ENCODE results near the gene NCAM1.

Gene NCAM1

DNA sequence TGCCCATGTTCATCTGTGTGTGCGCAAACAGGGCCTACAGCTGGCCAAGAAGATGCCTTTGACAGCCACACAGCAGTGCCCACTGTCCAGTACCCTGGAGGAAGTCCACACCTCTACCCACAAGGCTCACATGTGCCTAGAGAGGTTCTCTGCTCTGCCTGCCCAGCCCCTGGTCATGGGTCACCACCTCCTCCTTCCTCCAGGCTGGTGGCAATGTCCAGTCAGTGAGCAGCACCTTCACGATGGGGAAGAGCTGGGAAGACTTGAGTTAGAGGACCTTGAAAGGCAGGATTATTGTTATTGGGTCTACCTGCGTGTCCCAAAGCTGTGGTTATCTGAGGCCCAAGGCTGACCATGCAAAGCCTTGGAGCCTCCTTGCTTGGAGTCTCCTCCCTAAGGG, 324.8 kb downstream of the NCAM1 start:
- no peaks in the 10 kb centered on the region for H3K27me3 ChIP-seq
- H3K9me3 ChIP-seq, result no peaks in the 10 kb centered on the region
- no peak overlapping the region for H3K4me3 ChIP-seq (ENCODE audit: low read depth, low read length)
- TF ChIP-seq, protein P1, sequence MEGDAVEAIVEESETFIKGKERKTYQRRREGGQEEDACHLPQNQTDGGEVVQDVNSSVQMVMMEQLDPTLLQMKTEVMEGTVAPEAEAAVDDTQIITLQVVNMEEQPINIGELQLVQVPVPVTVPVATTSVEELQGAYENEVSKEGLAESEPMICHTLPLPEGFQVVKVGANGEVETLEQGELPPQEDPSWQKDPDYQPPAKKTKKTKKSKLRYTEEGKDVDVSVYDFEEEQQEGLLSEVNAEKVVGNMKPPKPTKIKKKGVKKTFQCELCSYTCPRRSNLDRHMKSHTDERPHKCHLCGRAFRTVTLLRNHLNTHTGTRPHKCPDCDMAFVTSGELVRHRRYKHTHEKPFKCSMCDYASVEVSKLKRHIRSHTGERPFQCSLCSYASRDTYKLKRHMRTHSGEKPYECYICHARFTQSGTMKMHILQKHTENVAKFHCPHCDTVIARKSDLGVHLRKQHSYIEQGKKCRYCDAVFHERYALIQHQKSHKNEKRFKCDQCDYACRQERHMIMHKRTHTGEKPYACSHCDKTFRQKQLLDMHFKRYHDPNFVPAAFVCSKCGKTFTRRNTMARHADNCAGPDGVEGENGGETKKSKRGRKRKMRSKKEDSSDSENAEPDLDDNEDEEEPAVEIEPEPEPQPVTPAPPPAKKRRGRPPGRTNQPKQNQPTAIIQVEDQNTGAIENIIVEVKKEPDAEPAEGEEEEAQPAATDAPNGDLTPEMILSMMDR (IDR thresholded peaks at IDR 0.05; ENCODE audit: low read depth, low read length), result no peak
- no peaks in the 10 kb centered on the region for H3K36me3 ChIP-seq
- DNase-seq, result no peak
- no peaks in the 10 kb centered on the region for H3K4me1 ChIP-seq

DNA sequence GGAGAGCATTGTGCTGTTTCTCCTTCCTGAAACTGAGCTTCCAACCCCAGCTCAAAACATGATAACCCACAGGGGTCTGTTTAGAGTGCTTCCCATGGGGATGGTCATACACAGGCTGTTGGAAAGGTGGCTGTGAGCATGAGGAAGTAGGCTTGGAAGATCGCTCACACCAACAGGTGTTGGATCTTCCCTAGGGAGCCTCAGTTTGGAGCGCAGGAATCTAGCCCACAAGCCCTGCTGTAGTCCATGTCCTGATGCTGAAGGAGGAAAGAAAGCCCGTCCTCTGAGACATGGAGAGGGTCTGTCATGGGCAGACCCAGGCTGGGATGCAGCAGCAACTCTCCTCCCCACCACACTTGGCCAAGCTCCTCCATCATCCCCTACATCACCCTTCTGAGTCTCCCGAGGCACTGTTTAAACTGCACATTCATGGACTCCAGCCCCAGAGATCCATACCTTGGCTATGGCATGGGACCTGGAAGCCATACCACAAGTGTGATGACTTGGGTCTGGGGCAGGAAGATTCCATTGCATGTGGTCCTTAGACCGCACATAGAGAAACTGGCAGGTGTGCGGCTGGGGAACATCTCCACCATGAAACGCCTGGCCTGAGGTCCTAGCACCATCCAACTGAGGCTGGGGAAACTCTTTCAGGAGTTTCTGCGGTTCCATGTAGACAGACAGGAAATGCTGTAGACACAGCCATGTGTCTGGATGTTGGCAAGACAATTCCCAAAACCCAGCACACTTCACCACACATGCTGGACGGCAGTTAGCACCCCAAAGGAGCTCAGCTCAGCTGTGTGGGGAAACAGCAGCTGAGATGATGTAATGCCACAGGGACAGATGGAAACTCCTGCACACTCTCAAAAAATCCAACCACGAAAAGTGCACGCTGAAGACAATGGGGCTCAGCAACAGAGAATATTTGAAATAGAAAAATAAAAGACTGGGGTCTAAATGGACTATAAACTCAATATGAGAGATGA, 325.6 kb downstream of the NCAM1 start:
- Histone ChIP-seq H3K27me3 (no peaks in the 10 kb centered on the region), H3K4me1 (no peaks in the 10 kb centered on the region), H3K36me3 (no peaks in the 10 kb centered on the region), H3K4me3 (ENCODE audit: low read depth, low read length) (no peak overlapping the region), H3K9me3 (no peaks in the 10 kb centered on the region)
- TF ChIP-seq, protein P1 (IDR thresholded peaks at IDR 0.05; ENCODE audit: low read depth, low read length), result no peak
- DNase-seq, result no peak

DNA sequence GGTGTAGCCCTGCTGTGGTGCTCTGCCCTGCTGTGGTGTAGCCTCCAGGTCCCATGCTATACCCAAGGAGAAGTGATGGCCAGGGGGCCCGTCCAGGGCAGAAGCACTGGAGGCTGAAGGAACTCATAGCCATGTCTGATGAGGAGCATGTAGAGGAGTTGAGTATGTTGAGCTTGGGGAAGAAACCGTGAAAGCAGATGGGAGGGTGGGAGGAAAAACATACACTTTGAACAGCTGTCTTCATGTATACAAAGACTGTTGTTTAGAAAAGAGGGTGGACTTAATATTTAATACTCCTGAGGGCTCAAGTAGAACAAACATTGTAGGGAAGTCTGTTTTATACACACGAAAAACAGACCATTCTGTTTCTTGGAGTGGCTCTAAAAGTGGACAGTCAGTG, 326.6 kb downstream of the NCAM1 start:
- H3K9me3 ChIP-seq, result no peaks in the 10 kb centered on the region
- DNase-seq, result no peak
- no peaks in the 10 kb centered on the region for H3K27me3 ChIP-seq
- H3K4me3 ChIP-seq (ENCODE audit: low read depth, low read length), result no peak overlapping the region
- no peaks in the 10 kb centered on the region for H3K4me1 ChIP-seq
- TF ChIP-seq, protein P1 (IDR thresholded peaks at IDR 0.05; ENCODE audit: low read depth, low read length), result no peak
- H3K36me3 ChIP-seq, result no peaks in the 10 kb centered on the region

DNA sequence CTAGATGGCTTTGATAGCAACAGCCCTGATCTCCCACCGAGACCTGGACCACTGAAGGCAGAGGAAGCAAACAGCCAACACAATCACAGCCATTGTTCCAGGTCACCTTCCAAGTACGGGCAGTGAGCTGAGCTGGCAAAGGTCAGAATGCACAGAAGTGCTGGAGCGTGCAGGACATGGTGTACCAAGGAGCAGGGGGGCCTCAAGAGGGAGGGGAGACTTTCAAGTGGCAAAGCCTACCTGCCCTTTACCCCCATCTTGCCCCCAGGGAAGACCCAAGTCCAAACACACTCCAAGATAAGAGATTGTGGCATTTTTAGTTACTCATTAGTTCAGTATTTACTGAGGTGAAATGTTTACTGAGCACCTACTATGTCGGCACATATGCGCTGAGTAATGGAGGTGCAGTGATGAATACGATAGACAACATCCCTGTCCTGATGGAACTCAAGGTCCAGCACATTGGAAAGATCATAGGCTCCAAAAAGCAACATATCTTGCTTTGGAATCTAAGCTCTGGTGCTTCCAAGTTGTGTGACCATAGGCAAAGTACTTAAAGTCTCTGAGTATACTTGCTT, 327.2 kb downstream of the NCAM1 start:
- Histone ChIP-seq H3K36me3 (no peaks in the 10 kb centered on the region), H3K4me3 (ENCODE audit: low read depth, low read length) (no peak overlapping the region), H3K9me3 (no peaks in the 10 kb centered on the region), H3K4me1 (no peaks in the 10 kb centered on the region), H3K27me3 (no peaks in the 10 kb centered on the region)
- no peak for DNase-seq
- TF ChIP-seq, protein P1 (IDR thresholded peaks at IDR 0.05; ENCODE audit: low read depth, low read length), result no peak

DNA sequence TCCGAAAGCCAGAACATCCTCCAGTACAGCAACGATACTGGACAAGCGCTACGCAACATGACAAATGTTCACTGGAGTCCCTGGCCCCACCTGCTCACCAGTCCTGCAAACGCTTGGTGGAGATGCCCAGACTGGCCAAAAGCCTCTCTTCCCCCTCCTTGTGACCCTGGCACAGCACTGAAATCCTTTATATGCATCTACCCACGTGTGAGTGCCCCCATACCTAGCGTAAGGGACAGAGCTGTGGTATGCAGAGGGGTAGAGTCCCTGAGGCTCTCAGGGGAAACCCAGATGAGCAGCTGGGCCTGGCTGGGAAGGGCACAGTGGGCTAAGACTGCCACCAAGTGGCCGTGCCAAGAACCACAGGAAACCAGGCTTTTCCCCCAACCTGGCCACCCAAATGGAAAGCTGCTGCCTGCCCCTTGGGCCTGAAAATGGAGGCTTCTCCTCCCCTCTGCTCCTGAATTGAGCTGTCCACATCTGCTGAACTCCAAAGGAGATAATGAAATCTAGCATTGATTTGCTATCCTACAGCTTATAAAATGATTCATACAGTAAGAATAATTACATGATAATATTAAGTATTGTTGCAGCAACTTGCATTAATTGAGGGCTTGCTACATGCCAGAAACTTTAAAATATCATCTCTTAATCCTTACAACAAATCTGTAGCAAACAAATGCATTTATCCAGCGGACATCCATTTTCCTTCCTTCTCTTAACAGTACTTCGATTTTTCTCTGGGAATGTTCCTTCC, 328.4 kb downstream of the NCAM1 start:
- TF ChIP-seq, protein P1 (IDR thresholded peaks at IDR 0.05; ENCODE audit: low read depth, low read length), result peak; percentile 99

More for the DNA sequence above, 328.4 kb downstream of the NCAM1 start:
- Histone ChIP-seq H3K4me3 (ENCODE audit: low read depth, low read length) (no peak overlapping the region), H3K27me3 (no peaks in the 10 kb centered on the region), H3K4me1 (no peaks in the 10 kb centered on the region), H3K36me3 (no peaks in the 10 kb centered on the region), H3K9me3 (no peaks in the 10 kb centered on the region)
- peak; percentile 74 for DNase-seq

All from BE2C (cell line).